GM18526 (cell line): ENCODE measurements around the gene CSF1R.

ENCODE experiments used
- POLR2A ChIP-seq: IDR thresholded peaks from 3 replicates; pipeline ENCODE4 v1.6.1; 2011; ENCODE audit not compliant: insufficient read length; ENCODE audit errors: extremely low read depth

The CSF1R gene

DNA sequence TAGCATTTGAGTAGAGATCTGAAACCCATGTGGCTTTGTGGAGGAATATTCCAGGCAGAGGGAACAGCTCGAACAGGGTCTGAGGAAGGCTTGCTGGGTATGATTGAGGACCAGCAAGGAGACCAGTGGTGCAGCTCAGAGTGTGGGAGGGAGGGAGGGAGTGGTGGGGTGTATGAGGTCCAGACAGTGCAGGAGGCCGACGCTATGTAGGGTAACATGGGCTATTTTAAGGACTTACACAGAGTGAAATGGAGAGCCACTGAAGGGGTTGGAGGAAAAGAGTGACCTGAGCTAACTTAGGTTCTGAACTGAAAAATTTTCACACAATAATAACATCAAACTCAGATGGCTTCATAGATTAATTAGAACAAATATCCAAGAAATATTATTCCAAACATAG lies 43.9 kb downstream of the CSF1R start:
- no peak for TF ChIP-seq POLR2A

DNA sequence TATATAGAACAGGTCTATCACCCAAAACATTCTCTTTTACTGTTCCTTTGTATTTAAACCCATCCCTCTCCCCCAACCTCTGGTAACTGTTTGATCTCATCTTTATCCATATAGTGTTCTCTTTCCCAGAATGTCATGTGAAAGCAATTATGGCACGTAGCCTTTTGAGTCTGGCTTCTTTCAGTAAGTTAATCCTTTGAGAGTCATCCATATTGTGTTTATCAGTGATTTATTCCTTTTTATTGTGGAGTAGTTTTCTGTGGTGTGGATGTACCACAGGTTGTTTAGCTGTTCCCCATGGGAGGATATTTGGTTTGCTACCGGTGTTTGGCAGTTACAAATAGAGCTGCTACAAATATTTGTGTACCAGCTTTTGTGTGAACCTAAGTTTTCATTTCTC lies 47.8 kb downstream of the CSF1R start:
- TF ChIP-seq POLR2A = no peak

DNA sequence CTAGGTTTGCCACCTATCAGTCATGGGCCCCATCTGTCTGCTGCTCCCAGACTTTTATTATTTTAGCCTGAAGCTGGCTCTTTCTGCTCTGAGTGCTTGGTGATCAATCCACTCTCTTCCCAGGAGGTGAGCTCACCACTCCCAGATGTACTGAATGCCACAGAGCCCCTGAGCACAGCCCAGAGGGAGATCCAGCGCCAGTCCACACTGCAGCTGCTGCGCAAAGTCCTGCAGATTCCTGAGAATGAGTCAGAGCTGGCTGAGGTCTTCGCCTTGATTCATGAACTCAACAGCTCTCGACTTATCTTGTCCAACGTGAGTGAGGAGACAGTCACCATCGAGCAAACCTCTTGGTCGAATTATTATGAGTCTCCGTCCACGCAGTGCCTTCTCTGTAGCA lies 49.8 kb downstream of the CSF1R start:
- TF ChIP-seq POLR2A = no peak

DNA sequence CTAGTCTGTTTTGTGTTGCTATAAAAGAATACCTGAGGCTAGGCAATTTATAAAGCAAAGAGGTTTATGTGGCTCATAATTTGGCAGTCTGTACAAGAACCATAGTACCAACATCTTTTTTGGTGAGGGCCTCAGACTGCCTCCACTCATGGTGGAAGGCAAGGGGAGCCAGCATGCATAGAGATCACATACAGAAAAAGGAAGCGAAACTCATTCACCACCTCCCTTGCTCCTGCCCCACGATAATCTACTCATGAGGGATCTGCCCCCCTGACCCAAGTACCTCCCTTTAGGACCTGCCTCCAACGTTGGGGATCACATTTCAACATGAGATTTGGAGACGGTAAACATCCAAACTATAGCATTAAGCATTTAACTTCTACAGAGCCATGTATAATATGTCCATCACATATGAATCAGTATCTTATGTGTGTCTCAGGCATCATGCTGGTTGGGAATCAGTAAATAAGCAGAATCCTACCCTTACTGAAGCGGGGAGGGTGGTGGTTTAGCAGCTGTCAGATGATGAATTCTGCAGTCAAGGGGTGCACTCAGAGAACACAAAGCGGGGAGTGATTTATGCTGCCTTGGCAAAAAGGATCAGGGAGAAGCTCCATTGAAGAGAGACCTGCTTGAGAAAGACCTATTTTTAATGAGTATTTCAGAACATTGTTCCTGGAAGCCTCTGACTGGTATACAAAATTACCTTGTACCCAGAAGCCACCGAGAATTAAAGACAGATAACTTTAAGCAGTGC lies 51.0 kb downstream of the CSF1R start:
- no peak for TF ChIP-seq POLR2A

DNA sequence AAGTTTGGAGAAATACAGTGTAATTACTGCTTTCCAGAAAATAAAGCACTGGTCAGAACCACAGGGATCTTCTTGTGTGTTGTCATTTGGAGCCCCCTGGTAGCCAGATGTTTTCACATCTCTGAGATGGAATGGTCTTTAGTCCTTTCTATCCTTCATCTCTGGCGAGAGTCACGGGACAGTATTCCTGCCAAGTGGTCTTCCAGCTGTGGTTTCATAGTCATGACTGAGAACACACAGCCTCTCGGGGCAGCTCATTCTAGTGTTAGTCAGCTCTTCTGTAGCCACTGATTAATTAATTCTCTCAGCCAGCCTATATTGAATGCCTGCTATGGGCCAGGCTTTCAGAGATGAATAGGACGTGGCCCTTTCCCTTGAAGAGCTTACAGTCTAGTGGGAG lies 51.7 kb downstream of the CSF1R start:
- no peak for TF ChIP-seq POLR2A

DNA sequence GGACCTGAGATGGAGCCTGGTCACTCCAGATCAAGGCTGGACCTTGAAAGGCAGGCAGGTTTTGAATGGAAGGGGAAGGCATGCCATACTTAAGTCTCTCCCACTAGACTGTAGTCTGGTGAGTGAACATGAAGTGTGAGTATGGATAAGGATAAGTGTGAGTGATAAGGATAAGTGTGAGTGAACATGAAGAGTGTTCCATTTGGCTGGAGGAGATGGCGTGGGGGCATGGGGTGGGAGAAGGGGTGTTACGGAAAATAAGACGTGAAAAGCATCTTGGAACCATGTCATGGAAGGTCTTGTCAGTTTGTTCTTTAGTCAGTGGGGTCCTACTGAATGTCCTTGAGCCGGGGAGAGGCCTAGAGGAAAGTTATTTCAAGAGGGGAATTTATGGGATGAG lies 53.0 kb downstream of the CSF1R start:
- TF ChIP-seq POLR2A = no peak

DNA sequence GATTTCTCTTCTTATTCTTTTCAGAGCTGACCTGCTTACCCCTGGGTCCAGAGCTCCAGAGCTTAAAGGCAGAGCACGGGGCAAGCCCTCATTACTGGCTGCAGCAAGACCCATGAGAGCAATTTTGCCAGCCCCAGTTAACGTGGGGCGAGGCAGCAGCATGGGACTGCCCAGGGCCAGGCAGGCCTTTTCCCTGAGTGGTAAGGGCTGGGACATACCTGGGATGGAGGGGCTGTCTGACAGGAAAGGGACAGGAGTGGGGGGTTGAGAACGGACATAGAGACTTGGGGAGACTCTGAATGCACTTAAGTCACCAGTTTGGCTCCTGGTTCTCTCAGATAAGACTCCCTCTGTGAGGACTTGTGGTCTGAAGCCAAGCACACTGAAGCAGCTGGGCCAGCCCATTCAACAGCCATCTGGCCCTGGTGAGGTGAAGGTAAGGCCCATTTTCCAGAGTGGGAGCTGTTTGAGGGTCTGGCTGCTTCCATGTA lies 59.6 kb downstream of the CSF1R start:
- no peak for TF ChIP-seq POLR2A

DNA sequence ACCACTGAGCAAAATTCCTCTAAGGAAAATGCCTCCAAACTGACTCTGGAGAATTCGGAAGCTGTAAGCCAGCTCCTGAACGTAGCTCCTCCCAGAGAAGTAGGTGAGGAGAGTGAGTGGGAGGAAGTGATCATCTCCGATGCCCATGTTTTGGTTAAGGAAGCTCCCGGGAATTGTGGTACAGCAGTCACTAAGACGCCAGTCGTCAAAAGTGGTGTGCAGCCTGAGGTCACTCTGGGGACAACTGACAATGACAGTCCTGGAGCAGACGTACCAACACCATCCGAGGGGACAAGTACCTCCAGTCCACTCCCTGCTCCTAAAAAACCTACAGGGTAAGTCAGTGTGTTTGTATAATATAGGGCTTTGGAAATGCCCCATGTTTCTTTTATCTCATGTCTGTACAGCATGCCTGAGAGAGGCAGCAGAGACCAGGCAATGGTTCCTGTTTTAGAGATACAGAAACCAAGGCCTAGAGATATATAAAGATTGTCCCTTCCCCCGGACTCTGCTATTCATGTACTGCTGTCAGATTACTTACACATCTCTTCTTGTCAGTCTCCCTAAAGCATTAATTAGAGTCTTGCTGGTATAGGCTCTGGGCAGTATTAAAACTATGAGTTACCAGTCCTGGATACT lies 61.9 kb downstream of the CSF1R start:
- no peak for TF ChIP-seq POLR2A

DNA sequence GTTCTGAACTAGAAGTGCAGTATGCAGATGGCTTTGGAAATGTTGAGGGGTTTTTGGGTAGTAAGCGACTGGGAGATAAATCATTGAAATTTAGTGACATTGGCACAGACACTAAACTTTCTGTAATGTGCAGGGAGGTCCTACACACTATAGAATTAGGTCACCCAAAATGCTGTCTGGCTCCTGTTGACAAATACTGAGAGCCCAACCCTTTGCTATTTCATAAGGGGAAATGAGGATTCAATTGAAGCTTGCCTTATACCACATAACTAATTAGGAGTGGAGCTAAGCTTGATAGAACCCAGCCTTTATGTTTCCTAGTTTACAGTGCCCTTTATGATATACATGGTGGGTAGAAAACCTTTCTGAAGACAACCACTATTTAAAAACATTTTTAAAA lies 63.2 kb downstream of the CSF1R start:
- no peak for TF ChIP-seq POLR2A

DNA sequence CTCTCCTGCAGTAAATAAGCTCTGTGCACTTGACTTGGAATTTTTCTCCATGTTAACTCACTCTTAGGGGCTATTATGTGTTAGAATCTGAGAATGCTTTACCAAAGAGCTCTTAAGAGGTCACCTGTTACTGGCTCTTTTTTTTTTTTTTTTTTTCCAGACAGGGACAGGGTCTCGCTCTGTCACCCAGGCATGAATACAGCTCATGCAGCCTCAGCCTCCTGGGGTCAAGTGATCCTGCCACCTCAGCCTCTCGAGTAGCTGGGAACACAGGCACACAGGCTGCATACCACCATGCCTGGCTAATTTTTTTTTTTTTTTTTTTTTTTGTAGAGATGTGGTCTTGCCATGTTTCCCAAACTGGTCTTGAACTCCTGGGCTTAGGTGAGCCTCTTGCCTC lies 63.7 kb downstream of the CSF1R start:
- no peak for TF ChIP-seq POLR2A

DNA sequence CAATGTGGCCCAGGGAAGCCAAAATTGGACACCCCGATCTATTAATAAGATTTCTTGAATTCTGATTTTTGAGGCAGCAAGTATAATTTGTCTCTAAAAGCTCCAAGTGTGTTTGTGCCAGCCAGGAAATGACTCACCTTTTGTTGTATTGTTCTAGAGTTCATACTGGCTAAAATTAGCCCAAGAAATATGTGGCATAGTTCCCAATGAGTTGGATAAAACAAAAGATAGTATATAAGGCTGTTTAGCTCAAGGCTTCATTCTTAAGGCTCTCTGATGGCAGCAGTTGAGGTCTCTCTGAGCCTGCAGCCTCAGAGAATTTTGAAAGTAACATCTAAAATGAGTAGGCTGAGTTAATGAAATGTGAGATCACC lies 64.2 kb downstream of the CSF1R start:
- no peak for TF ChIP-seq POLR2A

DNA sequence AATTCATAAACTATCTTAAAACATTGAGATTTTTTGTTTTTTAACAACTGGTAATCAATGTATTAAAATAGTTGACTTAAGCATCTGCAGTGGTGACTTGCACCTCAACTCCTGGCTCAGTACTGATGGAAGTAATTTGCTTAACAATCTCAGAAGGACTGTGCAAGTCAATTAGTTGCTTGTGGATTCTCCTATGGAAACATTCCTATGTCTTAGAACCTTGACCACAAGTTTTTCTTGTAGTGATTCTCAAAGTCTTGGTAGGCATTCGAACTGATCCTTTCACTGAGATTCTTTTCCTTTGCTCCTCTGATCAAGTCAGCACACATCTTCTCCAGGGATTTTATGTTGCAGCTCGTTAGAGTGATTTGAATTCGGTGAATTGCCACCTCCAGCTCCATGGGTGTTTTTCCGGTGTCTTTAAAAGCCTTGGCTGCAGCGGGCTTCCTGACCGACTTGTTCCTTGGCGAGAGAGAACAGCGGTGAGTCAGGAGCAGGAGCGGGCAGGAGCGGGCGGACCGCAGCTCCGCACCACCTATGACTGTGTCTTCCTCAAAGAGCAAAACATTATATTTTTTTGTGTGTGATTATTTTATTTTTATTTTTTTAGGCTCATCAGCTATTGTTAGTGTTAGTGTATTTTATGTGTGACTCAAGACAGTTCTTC lies 64.7 kb downstream of the CSF1R start:
- TF ChIP-seq POLR2A = no peak

DNA sequence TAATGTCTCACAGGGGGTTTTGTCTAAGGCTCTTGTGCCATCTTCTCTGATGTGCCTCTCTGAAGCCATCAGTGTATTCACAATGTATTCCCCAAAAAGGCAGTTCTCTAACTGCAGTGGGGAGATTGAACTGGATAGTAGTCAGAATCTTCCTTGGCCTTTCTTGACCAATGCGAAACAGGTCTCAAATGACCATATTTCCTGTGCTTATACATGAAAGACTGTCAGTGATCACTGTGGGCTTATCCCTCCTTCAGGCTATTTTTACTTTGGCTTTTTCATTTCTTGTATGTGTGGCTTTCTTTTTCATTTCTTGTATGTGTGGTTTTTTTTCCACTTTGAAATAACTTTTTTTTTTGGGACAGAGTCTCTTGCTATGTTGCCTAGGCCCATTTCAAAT lies 66.1 kb downstream of the CSF1R start:
- no peak for TF ChIP-seq POLR2A

DNA sequence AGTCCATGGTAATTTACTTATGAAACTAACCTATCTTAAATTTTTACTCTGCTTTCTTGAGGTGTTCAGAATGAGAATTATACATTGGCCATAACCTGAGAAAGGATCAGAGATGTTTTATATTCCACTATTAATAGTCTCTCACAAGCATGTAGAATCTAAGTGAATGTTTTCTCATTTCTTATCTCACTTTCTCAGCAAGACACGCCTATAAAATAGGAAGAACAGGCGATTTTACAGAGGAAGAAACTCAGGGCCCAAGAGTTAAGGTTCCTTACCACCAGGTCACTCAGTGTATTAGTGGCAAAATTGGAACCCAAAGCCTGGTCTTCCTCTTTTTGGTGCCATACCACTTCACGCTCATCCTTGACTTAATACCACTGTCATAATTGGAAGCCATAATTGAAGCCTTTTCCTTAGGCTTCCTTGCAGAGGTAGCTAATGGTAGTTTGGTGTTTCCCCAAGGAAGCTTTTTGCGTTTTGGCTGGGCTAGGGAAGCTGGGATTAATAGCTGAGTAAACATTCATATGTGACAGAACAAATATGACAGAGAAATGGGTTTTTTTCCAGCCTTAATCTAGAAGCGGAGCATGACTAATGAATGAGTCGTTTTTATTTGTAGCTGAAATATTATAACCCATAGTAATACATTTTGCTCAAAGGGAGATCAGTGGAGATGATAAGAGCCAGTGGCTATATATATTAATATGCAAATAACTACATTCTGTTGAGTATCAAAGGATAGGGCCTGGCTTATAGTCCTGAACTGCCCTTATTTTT lies 68.9 kb downstream of the CSF1R start:
- TF ChIP-seq POLR2A = no peak

DNA sequence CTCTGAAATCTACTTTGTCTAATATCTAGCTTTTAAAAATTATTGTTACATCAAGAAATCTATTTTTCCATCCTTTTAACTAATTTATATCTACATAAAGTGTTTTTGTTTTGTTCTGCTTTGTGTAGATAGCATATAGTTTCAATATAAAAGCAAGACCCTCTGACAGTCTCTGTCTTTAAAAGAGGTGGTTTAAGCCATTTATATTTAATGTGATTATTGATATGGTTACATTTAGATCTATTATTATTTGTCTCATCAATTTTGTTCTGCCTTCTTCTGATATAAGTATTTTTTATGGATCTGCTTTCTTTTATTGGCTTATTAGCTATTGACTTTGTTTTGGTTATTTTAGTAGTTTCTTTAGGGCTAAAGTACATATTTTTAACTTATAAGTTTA lies 69.8 kb downstream of the CSF1R start:
- no peak for TF ChIP-seq POLR2A
